WI38 (cell line): Measurements from ENCODE around the gene EIF4ENIF1.
A peak's percentile ranks its signal among the peaks of the same experiment; 100 is the strongest.

ENCODE experiments used
- H3K4me3 ChIP-seq: 2 replicates; pipeline ENCODE4 v1.5.1; 2011; ENCODE audit warnings: low read depth, mild to moderate bottlenecking, control low read depth, low read length
- CTCF ChIP-seq: IDR thresholded peaks from 2 replicates; pipeline ENCODE4 v1.5.1; 2012; ENCODE audit warnings: low read depth, mild to moderate bottlenecking, control low read depth, low read length

EIF4ENIF1 gene

DNA sequence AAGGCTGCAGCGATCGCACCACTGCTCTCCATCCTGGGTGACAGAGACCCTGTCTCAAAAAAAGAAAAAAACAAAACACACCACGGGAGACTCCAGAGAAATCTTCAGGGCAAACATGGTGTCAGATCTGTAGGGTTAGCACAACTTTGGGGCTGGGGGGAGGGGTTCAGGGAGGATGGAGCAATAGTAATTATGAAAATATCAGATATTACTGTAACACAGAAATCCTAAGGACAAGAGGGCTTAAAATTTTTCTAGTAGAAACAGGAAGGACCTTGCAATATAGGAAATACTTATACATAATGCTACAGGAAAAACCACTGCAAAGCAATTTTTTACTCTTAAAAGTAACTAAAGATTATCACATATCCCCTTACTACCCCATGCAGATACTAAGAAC is 13.8 kb downstream of the EIF4ENIF1 start:
- no peak overlapping the region for H3K4me3 ChIP-seq
- no peak for TF ChIP-seq CTCF

DNA sequence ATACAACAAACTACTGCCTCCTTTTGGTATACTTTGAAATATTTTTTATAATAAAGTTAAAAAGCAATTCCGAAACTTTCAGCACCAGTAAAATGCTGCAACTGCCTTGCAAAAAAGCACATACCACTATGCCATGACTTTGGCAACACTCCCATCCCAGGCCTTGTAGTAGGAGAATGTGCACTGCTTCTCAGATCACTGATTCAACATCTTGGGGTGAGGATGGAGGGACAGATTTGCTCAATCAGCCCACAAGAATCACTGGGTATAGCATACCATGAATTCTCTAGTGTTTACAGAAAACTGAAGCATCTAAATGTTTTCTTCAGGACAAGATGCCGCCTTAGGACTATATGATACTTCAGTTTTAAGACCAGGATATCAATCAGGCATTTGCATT is 14.9 kb downstream of the EIF4ENIF1 start:
- H3K4me3 ChIP-seq = no peak overlapping the region
- no peak for TF ChIP-seq CTCF

DNA sequence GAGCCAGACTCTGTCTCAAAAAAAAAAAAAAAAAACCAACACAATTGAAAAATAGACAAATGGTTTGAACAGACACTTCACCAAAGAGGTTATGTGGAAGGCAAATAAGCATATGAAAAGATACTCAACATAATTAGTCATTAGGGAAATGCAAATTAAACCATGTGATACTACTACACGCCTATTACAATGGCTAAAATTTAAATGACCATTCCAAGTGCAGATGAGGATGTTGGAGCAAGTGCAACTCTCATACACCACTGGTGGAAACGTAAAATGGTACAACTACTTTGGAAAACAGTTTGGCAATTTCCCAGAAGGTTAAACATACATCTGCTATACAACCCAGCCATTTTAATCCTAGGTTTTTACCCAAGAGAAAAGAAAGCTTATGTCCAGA is 24.3 kb downstream of the EIF4ENIF1 start:
- H3K4me3 ChIP-seq = no peak overlapping the region
- TF ChIP-seq CTCF = no peak

DNA sequence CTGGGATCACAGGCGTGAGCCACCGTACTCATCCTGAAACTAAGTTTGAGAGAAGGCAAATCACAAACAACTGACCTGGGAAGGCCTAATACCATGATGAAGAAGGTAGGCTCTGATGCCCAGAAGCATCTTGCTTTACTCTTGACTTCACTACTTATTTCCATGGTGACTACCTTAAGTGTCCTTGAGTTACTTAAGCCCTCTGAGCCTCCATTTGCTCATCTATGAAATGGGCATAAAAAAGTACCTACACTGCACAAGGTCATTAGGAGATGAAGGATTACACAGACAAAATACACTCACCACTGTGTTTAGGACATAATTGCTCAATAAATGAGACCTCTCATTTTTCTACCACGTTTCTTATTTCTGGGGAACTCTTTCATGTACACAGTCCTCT is 27.9 kb downstream of the EIF4ENIF1 start:
- TF ChIP-seq CTCF = no peak
- no peak overlapping the region for H3K4me3 ChIP-seq

DNA sequence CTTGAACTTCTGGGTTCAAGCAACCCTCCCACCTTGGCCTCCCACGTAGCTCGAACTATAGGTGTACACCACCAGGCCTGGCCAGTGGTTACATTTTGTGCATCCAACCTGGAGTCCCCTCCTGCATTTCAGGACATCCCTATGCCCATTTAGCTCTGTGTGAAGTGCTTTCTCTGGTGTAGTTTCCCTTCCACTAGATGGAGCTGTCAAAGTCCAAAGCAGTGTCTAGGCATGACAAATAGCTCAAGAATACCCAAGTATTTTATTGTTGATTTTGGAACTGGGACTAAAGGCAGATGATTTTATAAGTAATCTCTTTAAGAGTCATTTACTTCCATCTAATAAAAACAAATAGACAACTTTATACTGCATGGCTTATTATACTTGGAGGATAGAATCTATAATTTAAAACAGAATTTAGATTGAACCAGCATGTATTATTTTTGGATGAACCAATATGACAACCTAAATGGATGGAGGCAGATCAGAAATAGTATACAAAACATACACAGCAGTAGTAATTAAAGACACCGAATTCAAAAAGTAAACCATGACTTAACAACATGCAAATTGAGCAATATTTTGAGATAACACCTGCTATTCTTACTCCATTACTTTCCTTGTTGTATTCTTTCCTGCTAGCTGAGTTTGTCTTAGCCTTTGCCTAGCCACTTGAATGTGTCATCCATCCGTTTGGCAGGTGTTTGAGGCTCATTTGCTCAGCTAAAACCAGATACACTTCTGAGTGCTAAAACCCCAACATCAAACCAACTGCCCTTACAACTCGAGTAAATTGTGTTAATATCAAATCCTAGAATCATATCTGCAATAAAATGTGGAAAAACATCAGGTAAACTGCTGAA is 37.7 kb downstream of the EIF4ENIF1 start:
- peak; percentile 51 for TF ChIP-seq CTCF

GRCh38 chr22:31449506-31449905 is 40.1 kb downstream of the EIF4ENIF1 start:
- TF ChIP-seq CTCF = no peak
- H3K4me3 ChIP-seq = no peak overlapping the region

More for the DNA sequence above, 37.7 kb downstream of the EIF4ENIF1 start:
- no peak overlapping the region for H3K4me3 ChIP-seq

- TF ChIP-seq CTCF = no peak
- H3K4me3 ChIP-seq = no peak overlapping the region
Measured at GRCh38 chr22:31448382-31448781, 41.3 kb downstream of the EIF4ENIF1 start.
